GM12892 (cell line): ENCODE data around the gene ATP2A2.

Experiments used
- DNase-seq: peaks from one replicate; pipeline ENCODE4 v3.0.0; 2011; ENCODE audit not compliant: insufficient read length
- FAIRE-seq: peaks from 2 replicates; lab custom pipeline; 2011; peaks lifted over from hg19 to GRCh38; lab: Jason Lieb, UNC
- POLR2A ChIP-seq: IDR thresholded peaks from 2 replicates; pipeline ENCODE4 v1.6.1; 2011; ENCODE audit warnings: low read depth, low read length, control low read depth
- POLR2AphosphoS5 ChIP-seq: IDR thresholded peaks from 2 replicates; pipeline ENCODE4 v1.6.1; 2011; ENCODE audit warnings: low read depth, low read length, control low read depth
- TAF1 ChIP-seq: IDR thresholded peaks from 2 replicates; pipeline ENCODE4 v1.6.1; 2011; ENCODE audit warnings: low read depth, mild to moderate bottlenecking, control low read depth, low read length, borderline replicate concordance

The ATP2A2 gene

GRCh38 chr12:110379631-110380030 is 98.6 kb downstream of the ATP2A2 start:
- DNase-seq: no peak
- no peak for FAIRE-seq
- TF ChIP-seq TAF1 (no peak), POLR2AphosphoS5 (no peak), POLR2A (no peak)

GRCh38 chr12:110382683-110383082 is 101.6 kb downstream of the ATP2A2 start:
- FAIRE-seq (no peak), DNase-seq (no peak)
- TF ChIP-seq TAF1 (no peak), POLR2A (no peak), POLR2AphosphoS5 (no peak)
